ENCODE measurements around the gene TPP2. TPM values are rescaled to one million over a fixed set of nuclear protein-coding genes. Genes with fewer than 3 reads are reported as not detected.

Gene TPP2
- total and polyA plus RNA-seq, 9 donors = 24.0 to 50.7 (median 33.9) TPM

- Histone ChIP-seq H3K4me1 (ENCODE audit: insufficient read depth) (no peaks in the 10 kb centered on the region), H3K36me3 (no peaks in the 10 kb centered on the region), H3K27ac (no peak overlapping the region), H3K27me3 (no peaks in the 10 kb centered on the region), H3K4me3 (no peak overlapping the region), H3K9me3 (no peaks in the 10 kb centered on the region)
- WGBS, 3 donors = 71 to 80% (median 72%) methylated on average over 4 of the region's 4 CpGs
- intact Hi-C loops (cut with DNase I) = no loop called here
- TF ChIP-seq CTCF (IDR thresholded peaks at IDR 0.05) = no peak
- TF ChIP-seq EP300 (IDR thresholded peaks at IDR 0.05) = no peak
- no peak for TF ChIP-seq POLR2A (IDR thresholded peaks at IDR 0.05)
- no peak for DNase-seq
Observed at GRCh38 chr13:102642029-102642428, 45.2 kb downstream of the TPP2 start.

- Histone ChIP-seq H3K27ac (no peak overlapping the region), H3K9me3 (no peaks in the 10 kb centered on the region), H3K27me3 (no peaks in the 10 kb centered on the region), H3K36me3 (no peaks in the 10 kb centered on the region), H3K4me1 (ENCODE audit: insufficient read depth) (no peaks in the 10 kb centered on the region), H3K4me3 (no peak overlapping the region)
- 78 to 80% (median 79%) methylated on average over 6 of the region's 6 CpGs for WGBS, 3 donors
- peak in 1 of 5 donors; percentile 34 for DNase-seq
- intact Hi-C loops (cut with DNase I) = no loop called here
- TF ChIP-seq CTCF (IDR thresholded peaks at IDR 0.05) = no peak
- no peak for TF ChIP-seq EP300 (IDR thresholded peaks at IDR 0.05)
- no peak for TF ChIP-seq POLR2A (IDR thresholded peaks at IDR 0.05)
Observed at GRCh38 chr13:102642475-102642874, 45.7 kb downstream of the TPP2 start.

- H3K36me3 ChIP-seq = no peaks in the 10 kb centered on the region
- intact Hi-C loops (cut with DNase I) = no loop called here
- DNase-seq = no peak
- H3K27me3 ChIP-seq = no peaks in the 10 kb centered on the region
- no peak for TF ChIP-seq CTCF (IDR thresholded peaks at IDR 0.05)
- TF ChIP-seq POLR2A (IDR thresholded peaks at IDR 0.05) = no peak
- no peak for TF ChIP-seq EP300 (IDR thresholded peaks at IDR 0.05)
- no peak overlapping the region for H3K27ac ChIP-seq
- H3K4me1 ChIP-seq (ENCODE audit: insufficient read depth) = no peaks in the 10 kb centered on the region
- no peaks in the 10 kb centered on the region for H3K9me3 ChIP-seq
- WGBS, 3 donors = 92 to 95% (median 94%) methylated on average over 1 of the region's 1 CpG
- H3K4me3 ChIP-seq = no peak overlapping the region
Observed at GRCh38 chr13:102643656-102644055, 46.9 kb downstream of the TPP2 start.

GRCh38 chr13:102645701-102646100 lies 48.9 kb downstream of the TPP2 start:
- 70 to 86% (median 79%) methylated on average over 1 of the region's 1 CpG for WGBS, 3 donors
- no peaks in the 10 kb centered on the region for H3K9me3 ChIP-seq
- no peak for DNase-seq
- no peaks in the 10 kb centered on the region for H3K27me3 ChIP-seq
- H3K27ac ChIP-seq = no peak overlapping the region
- no peaks in the 10 kb centered on the region for H3K36me3 ChIP-seq
- no peak overlapping the region for H3K4me3 ChIP-seq
- TF ChIP-seq POLR2A (IDR thresholded peaks at IDR 0.05) (no peak), EP300 (IDR thresholded peaks at IDR 0.05) (no peak), CTCF (IDR thresholded peaks at IDR 0.05) (no peak)
- no peaks in the 10 kb centered on the region for H3K4me1 ChIP-seq (ENCODE audit: insufficient read depth)
- intact Hi-C loops (cut with DNase I) = no loop called here

GRCh38 chr13:102648046-102648445 lies 51.3 kb downstream of the TPP2 start:
- no peak overlapping the region for H3K27ac ChIP-seq
- WGBS, 3 donors = 59 to 84% (median 83%) methylated on average over 3 of the region's 3 CpGs
- H3K4me1 ChIP-seq (ENCODE audit: insufficient read depth) = no peaks in the 10 kb centered on the region
- H3K27me3 ChIP-seq = no peaks in the 10 kb centered on the region
- TF ChIP-seq POLR2A (IDR thresholded peaks at IDR 0.05) (no peak), EP300 (IDR thresholded peaks at IDR 0.05) (no peak), CTCF (IDR thresholded peaks at IDR 0.05) (no peak)
- no peaks in the 10 kb centered on the region for H3K9me3 ChIP-seq
- no peaks in the 10 kb centered on the region for H3K36me3 ChIP-seq
- H3K4me3 ChIP-seq = no peak overlapping the region
- DNase-seq = no peak
- intact Hi-C loops (cut with DNase I) = no loop called here
